GM11168 (cell line): ENCODE measurements around the gene ITIH6.
"Not testable (repeated sequence)": the region's sequence is repeated elsewhere in the genome, so short reads cannot be mapped to it uniquely, and the experiment has no call there.

Experiments
- in situ Hi-C: fragments of 300-500 bp; cut with MboI; formaldehyde crosslinking; loops from one replicate; pipeline ENCODE4 v1.12.0; 2022; ENCODE audit warnings: low sequenced_read_pairs; ENCODE audit not compliant: unreplicated experiment

The ITIH6 gene

GRCh38 chrX:54807524-54808108, 9.6 kb upstream of the ITIH6 start, which contains the start of gene MAGED2:
Gene MAGED2, plus strand, starts transcription at chrX:54807745. Its CDS starts 1,587 bp downstream, at chrX:54809332.
- in situ Hi-C loops: no loop called here

GRCh38 chrX:54799046-54799445, 991 bp upstream of the ITIH6 start:
- in situ Hi-C loops: no loop called here

- in situ Hi-C loops: no loop called here
Measured at GRCh38 chrX:54794795-54795194, 3.3 kb downstream of the ITIH6 start.

DNA sequence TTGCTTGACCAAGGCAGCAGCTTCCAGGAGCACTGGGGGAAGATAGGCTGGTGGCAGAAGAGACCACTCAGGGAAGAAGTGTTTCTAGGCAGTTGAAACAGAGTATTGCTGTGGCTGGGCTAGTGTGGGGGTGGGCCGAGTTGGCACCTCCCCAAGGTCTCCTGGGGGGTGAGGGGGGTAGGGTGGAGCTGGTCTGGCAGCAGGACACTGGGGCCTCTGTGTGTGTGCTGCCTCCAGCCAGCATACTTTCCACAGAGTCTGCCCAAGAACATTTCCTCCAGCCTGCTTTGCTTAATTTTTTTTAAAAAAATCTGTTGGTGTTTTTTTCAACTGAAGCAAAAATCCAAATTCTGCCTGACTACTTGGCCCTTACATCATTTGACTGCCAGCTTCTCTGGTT, 4.0 kb downstream of the ITIH6 start:
- in situ Hi-C loops: no loop called here

DNA sequence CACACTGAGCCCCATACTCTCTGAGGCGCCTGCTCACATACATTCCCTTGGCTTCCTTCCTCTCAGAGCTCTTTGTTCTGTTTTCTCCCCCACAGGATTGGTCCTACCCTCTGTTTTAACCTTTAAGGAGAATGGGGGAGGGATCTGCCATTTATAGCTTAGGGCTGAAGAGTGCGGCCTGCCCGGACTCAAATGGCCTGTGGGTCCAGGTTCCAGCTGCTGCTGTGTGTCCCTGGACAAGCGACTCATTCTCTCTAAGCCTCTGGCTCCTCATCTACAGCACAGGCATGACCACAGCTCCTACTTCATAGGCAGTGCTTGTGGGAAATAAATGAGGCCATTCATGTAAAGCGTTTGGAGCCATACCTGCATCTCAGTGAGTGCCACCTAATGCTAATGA, 8.7 kb downstream of the ITIH6 start:
- in situ Hi-C loops: not testable (repeated sequence)

DNA sequence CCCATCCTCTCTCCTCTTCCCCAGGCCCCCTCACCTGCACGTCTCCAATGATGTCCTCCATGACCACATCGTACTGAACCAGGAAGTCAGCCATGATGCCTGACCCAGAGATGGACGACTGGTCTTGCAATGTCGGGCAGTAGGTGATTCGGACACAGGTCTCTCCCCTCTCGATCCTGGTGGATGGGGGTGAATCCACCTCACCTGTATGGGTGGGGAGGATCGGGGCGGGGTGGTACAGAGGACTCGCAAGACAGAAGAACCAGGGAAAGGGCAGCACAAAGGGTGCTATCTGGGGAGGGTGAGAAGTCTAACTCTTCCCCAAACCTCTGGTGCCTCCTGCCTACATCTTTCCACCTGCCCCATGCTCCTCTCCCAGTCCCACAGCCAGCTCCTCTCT, 9.6 kb downstream of the ITIH6 start:
- in situ Hi-C loops: no loop called here

GRCh38 chrX:54786967-54787366, 11.1 kb downstream of the ITIH6 start:
- in situ Hi-C loops: no loop called here

DNA sequence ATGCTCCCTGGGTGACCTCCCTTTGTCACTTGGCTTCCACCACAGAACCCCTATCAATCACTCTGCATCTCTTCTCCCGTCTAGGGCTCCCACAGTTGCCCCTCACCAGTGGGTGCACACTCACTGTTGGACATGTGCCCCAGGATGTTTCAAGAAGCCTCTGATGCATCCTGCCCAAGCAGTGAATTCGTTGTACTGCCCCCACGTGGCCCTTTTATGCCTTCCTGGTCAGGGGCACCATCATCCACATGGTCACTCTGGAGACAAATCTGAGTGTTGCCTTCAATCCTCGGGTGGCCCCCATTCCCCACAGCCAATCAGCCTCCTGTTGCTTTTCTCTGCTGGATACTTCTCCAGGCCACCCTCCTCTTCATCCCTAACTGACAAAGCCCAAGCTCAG, 12.2 kb downstream of the ITIH6 start:
- in situ Hi-C loops: no loop called here

- in situ Hi-C loops: no loop called here
Measured at GRCh38 chrX:54776987-54777672, 20.9 kb downstream of the ITIH6 start.

GRCh38 chrX:54776061-54776460, 22.0 kb downstream of the ITIH6 start:
- in situ Hi-C loops: no loop called here

- in situ Hi-C loops: not testable (repeated sequence)
Measured at GRCh38 chrX:54774391-54775094, 23.5 kb downstream of the ITIH6 start.

GRCh38 chrX:54758114-54759055, 39.7 kb downstream of the ITIH6 start:
- in situ Hi-C loops: no loop called here

GRCh38 chrX:54754854-54755253, 43.2 kb downstream of the ITIH6 start:
- in situ Hi-C loops: no loop called here

GRCh38 chrX:54748626-54749025, 49.4 kb downstream of the ITIH6 start:
- in situ Hi-C loops: no loop called here

- in situ Hi-C loops: no loop called here
Measured at GRCh38 chrX:54747733-54748393, 50.2 kb downstream of the ITIH6 start.

- in situ Hi-C loops: no loop called here
Measured at GRCh38 chrX:54746928-54747327, 51.1 kb downstream of the ITIH6 start.

DNA sequence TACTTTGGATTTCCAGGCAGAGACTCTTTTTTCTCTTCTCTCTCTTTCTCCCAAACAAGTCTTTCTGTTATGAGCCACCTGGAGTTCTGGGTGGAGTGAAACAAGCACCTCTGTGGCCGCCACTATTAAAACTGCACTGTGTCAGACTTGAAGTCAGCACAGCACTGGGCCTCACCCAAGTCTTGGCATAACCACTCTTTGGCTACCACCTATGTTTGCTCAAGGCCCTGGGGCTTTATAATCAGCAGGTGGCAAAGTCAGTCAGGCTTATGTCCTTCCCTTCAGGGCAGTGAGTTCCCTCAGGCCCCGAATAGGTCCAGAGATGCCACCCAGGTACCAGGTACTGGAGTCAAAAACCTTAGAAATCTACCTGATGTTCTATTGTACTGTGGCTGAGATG, 52.4 kb downstream of the ITIH6 start:
- in situ Hi-C loops: no loop called here

- in situ Hi-C loops: not testable (repeated sequence)
Measured at GRCh38 chrX:54738567-54738966, 59.5 kb downstream of the ITIH6 start.

- in situ Hi-C loops: not testable (repeated sequence)
Measured at GRCh38 chrX:54736298-54736942, 61.6 kb downstream of the ITIH6 start.
